Globus pallidus (tissue), 1 donor: ENCODE data around the gene HMGN5.

Experiments
- DNase-seq: peaks from one replicate; pipeline ENCODE4 v3.0.0-alpha.2; 2015; ENCODE audit warnings: low spot score

The HMGN5 gene

DNA sequence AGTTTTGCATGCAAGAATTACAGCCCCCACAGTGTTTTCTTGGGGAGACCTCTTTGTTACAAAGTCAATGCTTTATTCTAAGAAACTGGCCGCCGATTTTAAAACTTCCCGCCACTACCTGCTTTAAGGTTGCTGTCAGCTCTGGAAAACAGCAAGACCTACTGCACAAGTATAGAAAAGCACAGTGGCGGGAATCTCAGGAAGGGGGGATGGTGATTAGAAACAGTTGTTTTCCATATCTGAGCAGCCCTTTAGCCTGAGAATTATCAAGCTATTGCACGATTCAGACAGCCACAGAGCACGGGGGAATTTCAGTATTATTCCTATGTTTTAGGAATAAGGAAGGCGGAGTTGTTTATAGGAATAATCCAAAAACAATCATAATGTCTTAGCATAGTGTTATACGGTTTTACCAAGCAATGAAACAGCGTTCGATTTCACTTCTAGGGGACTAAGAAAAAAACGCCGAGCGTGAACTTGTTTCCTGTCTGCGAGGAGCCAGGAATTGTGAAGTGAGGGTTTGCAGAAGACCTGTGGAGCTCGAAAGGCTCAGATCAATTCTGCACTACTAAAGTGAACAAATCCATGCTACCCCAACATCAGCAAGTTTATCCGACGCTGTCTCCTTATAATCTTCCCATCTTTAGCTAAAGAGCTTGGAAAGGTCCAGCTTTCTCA is 81.3 kb downstream of the HMGN5 start:
- DNase-seq: no peak

- no peak for DNase-seq
Measured at GRCh38 chrX:81114757-81115156, 87.0 kb downstream of the HMGN5 start.

GRCh38 chrX:81110286-81110685 is 91.4 kb downstream of the HMGN5 start:
- DNase-seq: no peak

- DNase-seq: no peak
Measured at GRCh38 chrX:81082649-81083048, 119.1 kb downstream of the HMGN5 start.
